HCT116 (cell line): Measurements from ENCODE around the gene CCKAR. TPM values are rescaled to one million over a fixed set of nuclear protein-coding genes. Genes with fewer than 3 reads are reported as not detected.

Experiments used
- ATAC-seq: fragments of 200-7000 bp; cut with Tn5 transposase; 2 replicates; pipeline ENCODE4 v1.9.1; 2020; ENCODE audit warnings: mild to moderate bottlenecking, moderate library complexity
- BruUV-seq: library from RNA; stranded (reverse); fragments of 400-500 nt; replicated peaks from 2 replicates; lab custom pipeline; 2021; lab: Mats Ljungman, UMichigan
- CTCF ChIA-PET: fragments of 300-600 bp; sonication (Branson Sonifier 250); formaldehyde crosslinking; loops from one replicate; lab custom pipeline; 2021; ENCODE audit warnings: antibody characterized with exemption; lab: Charles Lee
- POLR2A ChIA-PET: fragments of 300-600, 350-600 bp; sonication (Branson Sonifier 250); formaldehyde crosslinking; loops from one replicate; lab custom pipeline; 2021; ENCODE audit warnings: antibody characterized with exemption; lab: Charles Lee
- RAD21 ChIA-PET, 2 experiments: fragments of 300-600 bp; sonication (Branson Sonifier 250); formaldehyde crosslinking; loops; one replicate each; lab custom pipeline; 2023; ENCODE audit warnings: low total read pairs in 2 of 2; ENCODE audit not compliant: uncharacterized antibody in 2 of 2, unreplicated experiment in 2 of 2, low non-redundant PET in 1 of 2; lab: Charles Lee
- DNase-seq: peaks from one replicate; pipeline ENCODE4 v3.0.0-alpha.2; 2010; ENCODE audit warnings: low read depth, low spot score
- H2AFZ ChIP-seq: fragments of 200-600 bp; shearing (Covaris generic), sonication (generic); 2 replicates; pipeline ENCODE4 v1.6.1; 2017; ENCODE audit warnings: low read depth, mixed run types, mixed read lengths, antibody characterized with exemption, low read length; ENCODE audit not compliant: poor library complexity, severe bottlenecking
- H3K27ac ChIP-seq: 2 replicates; pipeline ENCODE4 v1.5.1; 2012; ENCODE audit warnings: low read depth, low read length
- H3K27me3 ChIP-seq: fragments of 200-600 bp; sonication (generic); 2 replicates; pipeline ENCODE4 v1.6.1; 2016; ENCODE audit warnings: mixed run types, low read length, mixed read lengths; ENCODE audit not compliant: insufficient read depth
- H3K36me3 ChIP-seq, 2 experiments: fragments of 200-500 bp in 1 of 2; fragments of 200-600 bp in 1 of 2; sonication (Bioruptor generic) in 1 of 2; sonication (generic) in 1 of 2; 2 replicates each; pipeline versions ENCODE4 v1.5.1 to v1.6.1; 2014 to 2016; ENCODE audit warnings: low read length in 2 of 2, inconsistent platforms in 1 of 2, mixed read lengths in 1 of 2, mixed run types in 1 of 2; ENCODE audit not compliant: insufficient read depth in 2 of 2, control insufficient read depth in 1 of 2
- H3K4me1 ChIP-seq, 2 experiments: fragments of 200-600 bp in 1 of 2; sonication (generic) in 1 of 2; 2 replicates each; pipeline versions ENCODE4 v1.5.1 to v1.6.1; 2012 to 2017; ENCODE audit warnings: low read length in 2 of 2, inconsistent platforms in 1 of 2, mild to moderate bottlenecking in 1 of 2, mixed read lengths in 1 of 2, mixed run types in 1 of 2, moderate library complexity in 1 of 2; ENCODE audit not compliant: insufficient read depth in 2 of 2, control insufficient read depth in 1 of 2
- H3K4me2 ChIP-seq: fragments of 200-600 bp; sonication (generic); 2 replicates; pipeline ENCODE4 v1.6.1; 2017; ENCODE audit warnings: mixed run types, low read length, mixed read lengths
- H3K4me3 ChIP-seq, 2 experiments: fragments of 200-600 bp in 1 of 2; sonication (generic) in 1 of 2; replicated peaks in 1 of 2; 2 replicates each; pipeline ENCODE4 v1.5.1; 2011 to 2016; ENCODE audit warnings: low read length in 2 of 2, control low read depth in 1 of 2, low read depth in 1 of 2, mild to moderate bottlenecking in 1 of 2, mixed read lengths in 1 of 2, mixed run types in 1 of 2
- H3K79me2 ChIP-seq: fragments of 200-600 bp; sonication (generic); 2 replicates; pipeline ENCODE4 v1.6.1; 2017; ENCODE audit warnings: mild to moderate bottlenecking, mixed run types, low read length, moderate library complexity, mixed read lengths; ENCODE audit not compliant: insufficient read depth
- H3K9ac ChIP-seq: fragments of 200-600 bp; sonication (generic); 2 replicates; pipeline ENCODE4 v1.6.1; 2016; ENCODE audit warnings: low read length, mixed read lengths
- H3K9me2 ChIP-seq: fragments of 200-600 bp; sonication (generic), shearing (Covaris generic); 2 replicates; pipeline ENCODE4 v1.6.1; 2017; ENCODE audit warnings: mixed run types, mild to moderate bottlenecking, moderate library complexity; ENCODE audit not compliant: insufficient read depth
- H3K9me3 ChIP-seq, 2 experiments: fragments of 200-500 bp in 1 of 2; fragments of 200-600 bp in 1 of 2; sonication (Bioruptor generic) in 1 of 2; sonication (generic) in 1 of 2; 2 replicates each; pipeline ENCODE4 v1.6.1; 2014 to 2017; ENCODE audit warnings: low read length in 2 of 2, mixed read lengths in 2 of 2, inconsistent platforms in 1 of 2, low read depth in 1 of 2, mild to moderate bottlenecking in 1 of 2, mixed run types in 1 of 2, moderate library complexity in 1 of 2; ENCODE audit not compliant: control insufficient read depth in 1 of 2, insufficient read depth in 1 of 2
- H4K20me1 ChIP-seq: fragments of 200-600 bp; sonication (generic), shearing (Covaris generic); 2 replicates; pipeline ENCODE4 v1.6.1; 2017; ENCODE audit warnings: mixed run types, mild to moderate bottlenecking, moderate library complexity; ENCODE audit not compliant: insufficient read depth
- CBX3 ChIP-seq: IDR thresholded peaks from 2 replicates; pipeline ENCODE4 v1.6.1; 2012; ENCODE audit warnings: low read depth
- EZH2 ChIP-seq: fragments of 200-600 bp; sonication (generic); IDR thresholded peaks from 2 replicates; pipeline ENCODE4 v1.6.1; 2017; ENCODE audit warnings: antibody characterized with exemption, mixed run types
- JUND ChIP-seq: IDR thresholded peaks from 2 replicates; pipeline ENCODE4 v1.6.1; 2012
- MAX ChIP-seq: IDR thresholded peaks from 2 replicates; pipeline ENCODE4 v1.6.1; 2012
- POLR2A ChIP-seq: IDR thresholded peaks from 2 replicates; pipeline ENCODE4 v1.7.0; 2011; ENCODE audit warnings: borderline replicate concordance; ENCODE audit not compliant: insufficient read depth, insufficient read length; ENCODE audit errors: extremely low read depth
- POLR2AphosphoS5 ChIP-seq: IDR thresholded peaks from 2 replicates; pipeline ENCODE4 v1.6.1; 2011; ENCODE audit warnings: mild to moderate bottlenecking, low read depth, low read length, moderate library complexity
- RAD21 ChIP-seq: IDR thresholded peaks from 2 replicates; pipeline ENCODE4 v1.6.1; 2012; ENCODE audit warnings: low read depth, mild to moderate bottlenecking
- SIN3A ChIP-seq: IDR thresholded peaks from 2 replicates; pipeline ENCODE4 v1.6.1; 2012; ENCODE audit warnings: low read depth
- SP1 ChIP-seq: IDR thresholded peaks from 2 replicates; pipeline ENCODE4 v1.6.1; 2012; ENCODE audit warnings: low read depth
- YY1 ChIP-seq: IDR thresholded peaks from 2 replicates; pipeline ENCODE4 v1.6.1; 2011; ENCODE audit warnings: low read length, low read depth, moderate library complexity, mild to moderate bottlenecking; ENCODE audit not compliant: insufficient replicate concordance; ENCODE audit errors: extremely low read depth
- ZNF274 ChIP-seq: fragments of 200-500 bp; sonication (Bioruptor generic); IDR thresholded peaks from 2 replicates; pipeline ENCODE4 v1.6.1; 2014; ENCODE audit warnings: mild to moderate bottlenecking, low read depth, low read length, inconsistent platforms
- intact Hi-C: fragments of 100-400 bp; cut with micrococcal nuclease; formaldehyde crosslinking; loops from 2 replicates; pipeline ENCODE4 v1.10.0; 2022
- total RNA-seq: library from RNA; stranded (reverse); gene quantifications from one replicate; pipeline ENCODE4 v1.2.1, GENCODE V29; 2021; ENCODE audit not compliant: unreplicated experiment
- TF ChIP-seq, protein P1 (sequence below): IDR thresholded peaks from 2 replicates; pipeline ENCODE4 v1.6.1; 2012; ENCODE audit warnings: low read depth
- TF ChIP-seq, protein P2 (sequence below): IDR thresholded peaks from 2 replicates; pipeline ENCODE4 v1.6.1; 2012

The CCKAR gene
- total RNA-seq, 1 experiment from 2014 or later, result not detected

- TF ChIP-seq POLR2A (no peak), ZNF274 (no peak), RAD21 (no peak), CBX3 (no peak), SIN3A (no peak), JUND (no peak), MAX (no peak), YY1 (no peak), EZH2 (no peak), SP1 (no peak), POLR2AphosphoS5 (no peak)
- TF ChIP-seq, protein P1, sequence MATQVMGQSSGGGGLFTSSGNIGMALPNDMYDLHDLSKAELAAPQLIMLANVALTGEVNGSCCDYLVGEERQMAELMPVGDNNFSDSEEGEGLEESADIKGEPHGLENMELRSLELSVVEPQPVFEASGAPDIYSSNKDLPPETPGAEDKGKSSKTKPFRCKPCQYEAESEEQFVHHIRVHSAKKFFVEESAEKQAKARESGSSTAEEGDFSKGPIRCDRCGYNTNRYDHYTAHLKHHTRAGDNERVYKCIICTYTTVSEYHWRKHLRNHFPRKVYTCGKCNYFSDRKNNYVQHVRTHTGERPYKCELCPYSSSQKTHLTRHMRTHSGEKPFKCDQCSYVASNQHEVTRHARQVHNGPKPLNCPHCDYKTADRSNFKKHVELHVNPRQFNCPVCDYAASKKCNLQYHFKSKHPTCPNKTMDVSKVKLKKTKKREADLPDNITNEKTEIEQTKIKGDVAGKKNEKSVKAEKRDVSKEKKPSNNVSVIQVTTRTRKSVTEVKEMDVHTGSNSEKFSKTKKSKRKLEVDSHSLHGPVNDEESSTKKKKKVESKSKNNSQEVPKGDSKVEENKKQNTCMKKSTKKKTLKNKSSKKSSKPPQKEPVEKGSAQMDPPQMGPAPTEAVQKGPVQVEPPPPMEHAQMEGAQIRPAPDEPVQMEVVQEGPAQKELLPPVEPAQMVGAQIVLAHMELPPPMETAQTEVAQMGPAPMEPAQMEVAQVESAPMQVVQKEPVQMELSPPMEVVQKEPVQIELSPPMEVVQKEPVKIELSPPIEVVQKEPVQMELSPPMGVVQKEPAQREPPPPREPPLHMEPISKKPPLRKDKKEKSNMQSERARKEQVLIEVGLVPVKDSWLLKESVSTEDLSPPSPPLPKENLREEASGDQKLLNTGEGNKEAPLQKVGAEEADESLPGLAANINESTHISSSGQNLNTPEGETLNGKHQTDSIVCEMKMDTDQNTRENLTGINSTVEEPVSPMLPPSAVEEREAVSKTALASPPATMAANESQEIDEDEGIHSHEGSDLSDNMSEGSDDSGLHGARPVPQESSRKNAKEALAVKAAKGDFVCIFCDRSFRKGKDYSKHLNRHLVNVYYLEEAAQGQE, result no peak
- TF ChIP-seq, protein P2, sequence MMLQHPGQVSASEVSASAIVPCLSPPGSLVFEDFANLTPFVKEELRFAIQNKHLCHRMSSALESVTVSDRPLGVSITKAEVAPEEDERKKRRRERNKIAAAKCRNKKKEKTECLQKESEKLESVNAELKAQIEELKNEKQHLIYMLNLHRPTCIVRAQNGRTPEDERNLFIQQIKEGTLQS, result no peak
- intact Hi-C loops, result no loop called here
- Histone ChIP-seq H2AFZ (no peak overlapping the region), H3K4me1 (no peaks in the 10 kb centered on the region), H3K4me3 (no peak overlapping the region), H3K27me3 (peaks cover 5% of the 10 kb centered on the region), H3K9me2 (no peaks in the 10 kb centered on the region), H3K9ac (no peak overlapping the region), H4K20me1 (no peaks in the 10 kb centered on the region), H3K79me2 (no peaks in the 10 kb centered on the region), H3K27ac (no peak overlapping the region), H3K4me2 (no peak overlapping the region), H3K36me3 (no peaks in the 10 kb centered on the region), H3K9me3 (no peaks in the 10 kb centered on the region)
- ATAC-seq (no peak), DNase-seq (no peak)
- ChIA-PET RAD21 (no interaction called here), CTCF (no interaction called here), POLR2A (no interaction called here)
- BruUV-seq, result no TSS peak
These were observed 4.6 kb downstream of the CCKAR start for GRCh38 chr4:26485684-26486083.
